ENCODE data around the gene ANKRD11. TPM values are rescaled to one million over a fixed set of nuclear protein-coding genes. Genes with fewer than 3 reads are reported as not detected.

Gene ANKRD11
- total RNA-seq, 1 experiment from 2014 or later, result 242 TPM

DNA sequence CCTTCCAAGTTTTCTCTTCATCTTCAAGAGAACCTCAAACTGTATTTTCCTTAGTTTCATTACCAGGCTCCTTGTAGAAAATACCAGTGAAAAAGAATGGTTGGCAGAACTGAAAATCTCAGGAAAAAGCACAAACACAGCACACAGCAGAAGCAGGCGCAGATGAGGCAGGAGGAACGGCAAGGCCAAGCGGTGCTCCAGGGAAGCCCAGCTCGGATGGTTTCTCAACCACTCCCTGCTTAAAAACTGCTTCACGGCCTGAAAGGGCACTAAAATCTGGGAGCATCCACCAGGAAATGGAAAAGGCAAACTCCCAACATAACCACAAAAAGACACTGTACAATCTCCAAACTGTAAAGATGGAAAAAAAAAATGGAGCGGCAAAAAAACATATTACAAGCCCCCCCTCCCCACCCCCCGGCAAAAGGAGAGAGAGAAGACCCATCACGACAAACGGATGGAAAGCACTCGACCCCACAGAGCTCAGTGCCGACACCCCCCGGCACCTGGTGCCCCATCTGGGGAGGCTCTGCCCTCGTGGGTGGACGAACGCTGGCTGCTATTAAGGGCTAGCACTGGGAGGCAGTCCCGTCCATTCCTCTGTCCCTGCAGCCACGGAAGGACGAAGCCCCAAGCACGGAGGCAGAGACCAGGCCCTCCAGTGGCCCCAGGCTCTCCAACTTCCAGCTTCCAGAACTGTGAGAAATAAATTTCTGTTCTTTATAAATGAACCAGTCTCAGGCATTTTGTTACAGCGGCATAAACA lies 145.3 kb downstream of the ANKRD11 start:
- TF ChIP-seq, protein P1, sequence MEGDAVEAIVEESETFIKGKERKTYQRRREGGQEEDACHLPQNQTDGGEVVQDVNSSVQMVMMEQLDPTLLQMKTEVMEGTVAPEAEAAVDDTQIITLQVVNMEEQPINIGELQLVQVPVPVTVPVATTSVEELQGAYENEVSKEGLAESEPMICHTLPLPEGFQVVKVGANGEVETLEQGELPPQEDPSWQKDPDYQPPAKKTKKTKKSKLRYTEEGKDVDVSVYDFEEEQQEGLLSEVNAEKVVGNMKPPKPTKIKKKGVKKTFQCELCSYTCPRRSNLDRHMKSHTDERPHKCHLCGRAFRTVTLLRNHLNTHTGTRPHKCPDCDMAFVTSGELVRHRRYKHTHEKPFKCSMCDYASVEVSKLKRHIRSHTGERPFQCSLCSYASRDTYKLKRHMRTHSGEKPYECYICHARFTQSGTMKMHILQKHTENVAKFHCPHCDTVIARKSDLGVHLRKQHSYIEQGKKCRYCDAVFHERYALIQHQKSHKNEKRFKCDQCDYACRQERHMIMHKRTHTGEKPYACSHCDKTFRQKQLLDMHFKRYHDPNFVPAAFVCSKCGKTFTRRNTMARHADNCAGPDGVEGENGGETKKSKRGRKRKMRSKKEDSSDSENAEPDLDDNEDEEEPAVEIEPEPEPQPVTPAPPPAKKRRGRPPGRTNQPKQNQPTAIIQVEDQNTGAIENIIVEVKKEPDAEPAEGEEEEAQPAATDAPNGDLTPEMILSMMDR (IDR thresholded peaks at IDR 0.05; ENCODE audit: unreplicated experiment), result no peak
- Mint-ChIP-seq H3K4me1 (ENCODE audit: low read depth, unreplicated experiment) (peaks cover 64% of the 10 kb centered on the region), H3K27me3 (ENCODE audit: unreplicated experiment) (no peaks in the 10 kb centered on the region), H3K36me3 (ENCODE audit: insufficient read depth, unreplicated experiment) (peaks cover 34% of the 10 kb centered on the region), H3K9me3 (ENCODE audit: low read depth, unreplicated experiment) (no peaks in the 10 kb centered on the region), H3K27ac (ENCODE audit: unreplicated experiment) (peak overlapping the region; percentile 68), H3K4me3 (ENCODE audit: low read depth, unreplicated experiment) (peak overlapping the region; percentile 52)
- intact Hi-C loops (cut with micrococcal nuclease; ENCODE audit: unreplicated experiment), result no loop called here
- BruUV-seq (replicated peaks), result no TSS peak
- CTCF ChIA-PET, result interaction anchor here (0.6 to 2.2 kb wide), 2 partner anchors 15 to 35 kb away, joined by 3 to 9 read pairs; no protein-coding TSS in a partner anchor
- no peak for DNase-seq

DNA sequence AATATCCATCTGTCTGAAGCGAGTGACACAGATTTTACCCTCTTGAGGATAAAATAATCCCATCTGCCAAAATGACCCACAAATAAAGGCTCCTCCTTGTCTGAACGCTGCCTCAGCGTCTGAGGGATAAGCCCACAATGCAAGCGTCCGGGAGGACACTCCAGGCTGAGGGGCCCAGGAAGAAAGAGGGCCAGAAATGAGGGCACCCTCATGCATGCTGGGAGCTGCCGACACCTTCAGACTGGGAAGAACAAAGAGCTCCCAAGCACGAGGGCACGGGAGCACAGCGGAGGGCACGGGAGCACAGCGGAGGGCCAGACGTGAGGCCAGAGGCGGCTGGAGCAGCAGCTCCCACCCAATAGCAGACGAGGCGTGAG lies 145.9 kb downstream of the ANKRD11 start:
- BruUV-seq (replicated peaks), result no TSS peak
- peak overlapping the region; percentile 52 for H3K4me3 Mint-ChIP-seq (ENCODE audit: low read depth, unreplicated experiment)
- H3K4me1 Mint-ChIP-seq (ENCODE audit: low read depth, unreplicated experiment), result peaks cover 58% of the 10 kb centered on the region
- H3K9me3 Mint-ChIP-seq (ENCODE audit: low read depth, unreplicated experiment), result no peaks in the 10 kb centered on the region
- no peaks in the 10 kb centered on the region for H3K27me3 Mint-ChIP-seq (ENCODE audit: unreplicated experiment)
- TF ChIP-seq, protein P1 (IDR thresholded peaks at IDR 0.05; ENCODE audit: unreplicated experiment), result no peak
- intact Hi-C loops (cut with micrococcal nuclease; ENCODE audit: unreplicated experiment), result no loop called here
- peaks cover 38% of the 10 kb centered on the region for H3K36me3 Mint-ChIP-seq (ENCODE audit: insufficient read depth, unreplicated experiment)
- H3K27ac Mint-ChIP-seq (ENCODE audit: unreplicated experiment), result peak overlapping the region; percentile 68
- no peak for DNase-seq
- CTCF ChIA-PET, result interaction anchor here (2.2 kb wide), 1 partner anchor 14 kb away, joined by 9 read pairs; no protein-coding TSS in a partner anchor

DNA sequence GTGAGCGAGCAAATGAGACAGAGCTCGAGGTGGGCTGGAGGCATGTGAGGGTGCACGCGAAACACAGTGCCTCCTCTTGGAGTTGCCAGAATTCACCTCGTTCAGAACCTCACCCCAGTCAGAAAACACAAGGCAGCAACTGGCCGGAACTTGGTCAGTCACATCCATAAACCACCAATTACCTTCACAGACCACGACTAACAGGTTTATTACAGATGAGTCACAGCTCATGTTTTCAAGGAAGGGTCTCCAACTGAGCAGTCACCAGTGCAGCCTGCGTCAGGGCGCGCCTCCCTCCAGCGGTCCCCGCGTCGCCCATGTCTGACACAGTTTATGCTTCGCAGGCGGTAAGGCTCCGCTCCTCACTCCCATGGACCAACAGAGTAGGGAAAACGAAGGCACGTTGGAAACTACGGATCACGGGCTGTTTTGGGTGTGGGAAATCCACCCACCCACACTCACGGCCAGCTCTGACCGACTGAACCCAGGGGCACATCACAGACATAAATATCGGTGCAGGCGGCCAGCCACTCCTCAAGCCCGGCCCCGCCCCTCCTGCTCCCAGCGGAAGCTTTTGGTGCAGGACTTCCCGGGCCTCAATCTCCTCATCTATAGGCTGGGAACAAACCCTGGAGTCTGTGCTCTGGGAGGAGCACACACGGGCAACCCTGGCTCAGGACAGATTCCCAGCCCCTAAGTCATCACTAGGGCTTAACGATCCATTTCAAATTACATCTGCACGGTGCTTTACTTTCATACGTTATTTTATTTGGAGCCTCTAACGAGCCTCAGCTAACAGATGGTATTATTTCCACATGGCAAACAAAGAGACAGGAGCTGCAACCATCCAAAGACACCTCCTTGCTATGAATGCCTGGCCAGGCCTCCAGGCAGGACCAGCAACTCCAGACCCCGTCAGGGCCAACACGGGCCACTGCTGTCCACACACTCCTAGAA lies 146.6 kb downstream of the ANKRD11 start:
- Mint-ChIP-seq H3K27me3 (ENCODE audit: unreplicated experiment) (no peaks in the 10 kb centered on the region), H3K4me1 (ENCODE audit: low read depth, unreplicated experiment) (peaks cover 56% of the 10 kb centered on the region), H3K36me3 (ENCODE audit: insufficient read depth, unreplicated experiment) (peaks cover 44% of the 10 kb centered on the region), H3K9me3 (ENCODE audit: low read depth, unreplicated experiment) (no peaks in the 10 kb centered on the region), H3K4me3 (ENCODE audit: low read depth, unreplicated experiment) (peak overlapping the region; percentile 52), H3K27ac (ENCODE audit: unreplicated experiment) (peak overlapping the region; percentile 68)
- BruUV-seq (replicated peaks), result no TSS peak
- intact Hi-C loops (cut with micrococcal nuclease; ENCODE audit: unreplicated experiment), result no loop called here
- CTCF ChIA-PET, result interaction anchor here (1.4 to 2.2 kb wide), 2 partner anchors 14 to 21 kb away, joined by 4 to 9 read pairs; no protein-coding TSS in a partner anchor
- TF ChIP-seq, protein P1 (IDR thresholded peaks at IDR 0.05; ENCODE audit: unreplicated experiment), result no peak
- peak; percentile 55 for DNase-seq

Measured in Calu3 (cell line).